H9 (cell line): Measurements from ENCODE around the gene CDH22. TPM values are rescaled to one million over a fixed set of nuclear protein-coding genes. Genes with fewer than 3 reads are reported as not detected.
A peak's percentile ranks its signal among the peaks of the same experiment; 100 is the strongest.

ENCODE experiments used
- DNase-seq: peaks from one replicate; pipeline ENCODE4 v3.0.0-alpha.2; 2017
- H2AFZ ChIP-seq: one replicate; pipeline ENCODE4 v1.6.1; 2013; ENCODE audit warnings: mild to moderate bottlenecking, low read length, control low read depth, moderate library complexity
- H2AK5ac ChIP-seq: 2 replicates; pipeline ENCODE4 v1.6.1; 2013; ENCODE audit warnings: low read length, control low read depth, mixed read lengths; ENCODE audit not compliant: insufficient read length
- H2BK120ac ChIP-seq: one replicate; pipeline ENCODE4 v1.6.1; 2013; ENCODE audit warnings: low read depth, mild to moderate bottlenecking, low read length, control low read depth, inconsistent platforms; ENCODE audit not compliant: poor library complexity, severe bottlenecking
- H2BK12ac ChIP-seq: 2 replicates; pipeline ENCODE4 v1.6.1; 2013; ENCODE audit warnings: low read length, control low read depth, mixed read lengths, low read depth; ENCODE audit not compliant: insufficient read length
- H2BK15ac ChIP-seq: 2 replicates; pipeline ENCODE4 v1.6.1; 2013; ENCODE audit warnings: low read depth, low read length, control low read depth
- H2BK20ac ChIP-seq: one replicate; pipeline ENCODE4 v1.6.1; 2013; ENCODE audit warnings: low read depth, mild to moderate bottlenecking, low read length, control low read depth, inconsistent platforms; ENCODE audit not compliant: poor library complexity, severe bottlenecking
- H2BK5ac ChIP-seq: 2 replicates; pipeline ENCODE4 v1.6.1; 2013; ENCODE audit warnings: low read length, control low read depth, mixed read lengths; ENCODE audit not compliant: insufficient read length
- H3K14ac ChIP-seq: 2 replicates; pipeline ENCODE4 v1.6.1; 2013; ENCODE audit warnings: low read length, control low read depth; ENCODE audit not compliant: insufficient read depth
- H3K18ac ChIP-seq: 2 replicates; pipeline ENCODE4 v1.6.1; 2013; ENCODE audit warnings: low read depth, mild to moderate bottlenecking, mixed read lengths, low read length, control low read depth; ENCODE audit not compliant: insufficient read length
- H3K23ac ChIP-seq: 2 replicates; pipeline ENCODE4 v1.6.1; 2013; ENCODE audit warnings: low read length, control low read depth, mixed read lengths, low read depth; ENCODE audit not compliant: insufficient read length
- H3K23me2 ChIP-seq: 2 replicates; pipeline ENCODE4 v1.6.1; 2013; ENCODE audit warnings: low read depth, mild to moderate bottlenecking, mixed read lengths, low read length, control low read depth; ENCODE audit not compliant: insufficient read length, poor library complexity, severe bottlenecking
- H3K27ac ChIP-seq: 2 replicates; pipeline ENCODE4 v1.5.1; 2013; ENCODE audit warnings: low read length, control low read depth, mixed read lengths, low read depth; ENCODE audit not compliant: insufficient read length
- H3K27me3 ChIP-seq: 2 replicates; pipeline ENCODE4 v1.6.1; 2013; ENCODE audit warnings: low read length, control low read depth, inconsistent platforms; ENCODE audit not compliant: insufficient read depth
- H3K4ac ChIP-seq: 2 replicates; pipeline ENCODE4 v1.6.1; 2013; ENCODE audit warnings: low read depth, mild to moderate bottlenecking, control low read depth, inconsistent platforms, low read length, moderate library complexity
- H3K4me1 ChIP-seq: 2 replicates; pipeline ENCODE4 v1.6.1; 2013; ENCODE audit warnings: low read length, control low read depth, inconsistent platforms; ENCODE audit not compliant: insufficient read depth
- H3K4me2 ChIP-seq: 2 replicates; pipeline ENCODE4 v1.6.1; 2013; ENCODE audit warnings: low read length, control low read depth, mixed read lengths; ENCODE audit not compliant: insufficient read length, insufficient read depth
- H3K56ac ChIP-seq: 2 replicates; pipeline ENCODE4 v1.6.1; 2013; ENCODE audit warnings: low read depth, mild to moderate bottlenecking, mixed read lengths, low read length, control low read depth; ENCODE audit not compliant: insufficient read length
- H3K79me1 ChIP-seq: 2 replicates; pipeline ENCODE4 v1.6.1; 2013; ENCODE audit warnings: low read depth, mild to moderate bottlenecking, moderate library complexity, low read length, control low read depth, inconsistent platforms; ENCODE audit not compliant: insufficient read depth, poor library complexity, severe bottlenecking
- H3K79me2 ChIP-seq: 2 replicates; pipeline ENCODE4 v1.6.1; 2013; ENCODE audit warnings: low read length, control low read depth, inconsistent platforms; ENCODE audit not compliant: insufficient read depth
- H3K9ac ChIP-seq: 2 replicates; pipeline ENCODE4 v1.6.1; 2013; ENCODE audit warnings: low read length, control low read depth, mixed read lengths; ENCODE audit not compliant: insufficient read length; ENCODE audit errors: extremely low read depth
- H3K9me3 ChIP-seq: one replicate; pipeline ENCODE4 v1.6.1; 2013; ENCODE audit warnings: low read depth, low read length, inconsistent platforms; ENCODE audit not compliant: control insufficient read depth
- H3T11ph ChIP-seq: one replicate; pipeline ENCODE4 v1.6.1; 2013; ENCODE audit warnings: mild to moderate bottlenecking, low read length, control low read depth, inconsistent platforms
- H4K20me1 ChIP-seq: one replicate; pipeline ENCODE4 v1.6.1; 2013; ENCODE audit not compliant: control insufficient read depth, insufficient read length, insufficient read depth
- H4K5ac ChIP-seq: 2 replicates; pipeline ENCODE4 v1.6.1; 2013; ENCODE audit warnings: low read depth, mild to moderate bottlenecking, mixed read lengths, low read length, control low read depth; ENCODE audit not compliant: insufficient read length
- H4K8ac ChIP-seq: replicated peaks from 2 replicates; pipeline ENCODE4 v1.6.1; 2013; ENCODE audit warnings: low read length, control low read depth, mixed read lengths, low read depth; ENCODE audit not compliant: insufficient read length
- H4K91ac ChIP-seq: 2 replicates; pipeline ENCODE4 v1.6.1; 2013; ENCODE audit warnings: low read depth, mild to moderate bottlenecking, moderate library complexity, mixed read lengths, low read length, control low read depth; ENCODE audit not compliant: insufficient read length
- H3K27ac Mint-ChIP-seq, 3 experiments: 2 replicates in 2 of 3; 3 replicates in 1 of 3; pipeline ENCODE4 v1.8.0; 2020 to 2021; ENCODE audit warnings: mixed read lengths in 3 of 3, mild to moderate bottlenecking in 1 of 3, moderate library complexity in 1 of 3
- H3K27me3 Mint-ChIP-seq: 2 replicates; pipeline ENCODE4 v1.8.0; 2021; ENCODE audit warnings: low read depth, mild to moderate bottlenecking, moderate library complexity, mixed read lengths
- H3K36me3 Mint-ChIP-seq, 3 experiments: 2 replicates in 2 of 3; 3 replicates in 1 of 3; pipeline ENCODE4 v1.8.0; 2020 to 2021; ENCODE audit warnings: low read depth in 3 of 3, mixed read lengths in 3 of 3; ENCODE audit not compliant: insufficient read depth in 1 of 3
- H3K4me1 Mint-ChIP-seq, 2 experiments: 2 replicates each; pipeline ENCODE4 v1.8.0; 2020; ENCODE audit warnings: mixed read lengths in 2 of 2
- H3K4me3 Mint-ChIP-seq, 2 experiments: 2 replicates in 1 of 2; 3 replicates in 1 of 2; pipeline ENCODE4 v1.8.0; 2020 to 2021; ENCODE audit warnings: mild to moderate bottlenecking in 2 of 2, mixed read lengths in 2 of 2, moderate library complexity in 1 of 2
- H3K9me3 Mint-ChIP-seq, 2 experiments: 2 replicates in 1 of 2; 3 replicates in 1 of 2; pipeline ENCODE4 v1.8.0; 2020; ENCODE audit warnings: mild to moderate bottlenecking in 2 of 2, mixed read lengths in 2 of 2, moderate library complexity in 1 of 2
- WGBS: extraction: QIAGEN DNeasy Blood & Tissue Kit; methylation state at CpG from one replicate; pipeline ENCODE4 v1.1.7; 2013; ENCODE audit warnings: missing lambda C conversion rate, low lambda C conversion rate, mixed read lengths; ENCODE audit not compliant: insufficient read length; ENCODE audit errors: extremely low coverage; 5-methylcytosine and 5-hydroxymethylcytosine counted together
- total RNA-seq: library from RNA; stranded (reverse); gene quantifications from 2 replicates; pipeline ENCODE4 v1.2.1, GENCODE V29; 2021
- TF ChIP-seq, protein P1 (sequence below): fragments of 200-600 bp; sonication (generic); conservative IDR thresholded peaks from 3 replicates; pipeline ENCODE4 v1.8.0; 2021; ENCODE audit warnings: antibody characterized with exemption, mild to moderate bottlenecking

The CDH22 gene
- total RNA-seq, 1 experiment from 2014 or later: not detected

DNA sequence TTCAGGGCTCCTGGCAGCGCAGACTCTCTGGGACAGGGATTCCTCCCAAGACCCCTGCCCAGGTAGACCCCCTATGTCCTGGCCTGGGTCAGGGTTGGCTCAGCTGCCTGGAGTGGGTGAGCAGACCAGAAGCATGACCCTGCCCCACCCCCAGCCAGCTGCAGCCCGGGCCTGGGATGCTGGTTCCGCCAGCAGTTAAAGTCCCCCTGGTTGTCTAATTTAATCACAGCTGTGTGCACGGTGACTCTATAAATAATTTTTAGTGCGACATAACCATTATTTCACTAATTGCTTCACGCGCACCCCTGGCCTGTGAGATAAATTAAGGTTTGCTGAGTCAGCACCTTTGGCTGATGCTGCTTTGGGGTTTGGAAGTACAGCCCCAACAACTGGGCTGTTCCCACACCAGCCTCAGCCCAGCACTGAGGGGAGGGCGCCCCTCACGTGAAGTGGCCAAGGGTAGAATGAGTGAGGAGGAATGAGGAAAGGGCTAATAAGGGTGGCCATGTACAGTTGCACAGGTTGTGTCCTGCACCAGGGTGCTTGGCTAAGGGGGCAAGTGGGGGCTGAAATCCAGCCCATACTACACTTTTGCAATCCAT lies 26.1 kb upstream of the CDH22 start:
- Histone ChIP-seq H2BK5ac (no peak overlapping the region), H2BK12ac (no peak overlapping the region), H3K79me1 (no peaks in the 10 kb centered on the region), H3K27me3 (no peaks in the 10 kb centered on the region; the same call in 1 of the 2 replicates), H3K9me3 (no peaks in the 10 kb centered on the region), H3T11ph (no peak overlapping the region), H4K5ac (no peak overlapping the region), H2BK120ac (no peak overlapping the region), H4K91ac (no peak overlapping the region), H3K79me2 (no peaks in the 10 kb centered on the region), H3K4me2 (no peak overlapping the region), H3K56ac (no peak overlapping the region), H4K8ac (no peak overlapping the region), H2BK15ac (no peak overlapping the region), H3K23me2 (no peaks in the 10 kb centered on the region), H3K18ac (no peak overlapping the region), H3K14ac (peak overlapping the region; percentile 25; the same call in 1 of the 2 replicates), H3K9ac (no peak overlapping the region), H3K27ac (no peak overlapping the region), H3K4me1 (no peaks in the 10 kb centered on the region), H3K4ac (no peak overlapping the region), H2BK20ac (no peak overlapping the region), H2AK5ac (no peak overlapping the region), H2AFZ (no peak overlapping the region), H4K20me1 (no peaks in the 10 kb centered on the region), H3K23ac (no peak overlapping the region)
- no peak for DNase-seq
- TF ChIP-seq, protein P1, sequence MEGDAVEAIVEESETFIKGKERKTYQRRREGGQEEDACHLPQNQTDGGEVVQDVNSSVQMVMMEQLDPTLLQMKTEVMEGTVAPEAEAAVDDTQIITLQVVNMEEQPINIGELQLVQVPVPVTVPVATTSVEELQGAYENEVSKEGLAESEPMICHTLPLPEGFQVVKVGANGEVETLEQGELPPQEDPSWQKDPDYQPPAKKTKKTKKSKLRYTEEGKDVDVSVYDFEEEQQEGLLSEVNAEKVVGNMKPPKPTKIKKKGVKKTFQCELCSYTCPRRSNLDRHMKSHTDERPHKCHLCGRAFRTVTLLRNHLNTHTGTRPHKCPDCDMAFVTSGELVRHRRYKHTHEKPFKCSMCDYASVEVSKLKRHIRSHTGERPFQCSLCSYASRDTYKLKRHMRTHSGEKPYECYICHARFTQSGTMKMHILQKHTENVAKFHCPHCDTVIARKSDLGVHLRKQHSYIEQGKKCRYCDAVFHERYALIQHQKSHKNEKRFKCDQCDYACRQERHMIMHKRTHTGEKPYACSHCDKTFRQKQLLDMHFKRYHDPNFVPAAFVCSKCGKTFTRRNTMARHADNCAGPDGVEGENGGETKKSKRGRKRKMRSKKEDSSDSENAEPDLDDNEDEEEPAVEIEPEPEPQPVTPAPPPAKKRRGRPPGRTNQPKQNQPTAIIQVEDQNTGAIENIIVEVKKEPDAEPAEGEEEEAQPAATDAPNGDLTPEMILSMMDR: no peak
- Mint-ChIP-seq H3K27ac (peak overlapping the region in 1 of 3 experiments; percentile 27; a peak in 1 of 7 replicates), H3K4me1 (peaks cover 7 to 51% of the 10 kb centered on the region in 2 experiments), H3K36me3 (no peaks in the 10 kb centered on the region), H3K9me3 (no peaks in the 10 kb centered on the region), H3K4me3 (no peak overlapping the region), H3K27me3 (peaks cover 23% of the 10 kb centered on the region)
- WGBS: no CpG with 5 or more reads among the region's 9 CpGs
